HepG2 (cell line): Measurements from ENCODE around the gene UBXN1. TPM values are rescaled to one million over a fixed set of nuclear protein-coding genes. Genes with fewer than 3 reads are reported as not detected.
A peak's percentile ranks its signal among the peaks of the same experiment; 100 is the strongest.

Experiments
- ATAC-seq: fragments of 200-7000 bp; cut with Tn5 transposase; 3 replicates; pipeline ENCODE4 v1.9.1; 2020; ENCODE audit warnings: mild to moderate bottlenecking, moderate library complexity
- BruUV-seq: library from RNA; stranded (reverse); fragments of 400-500 nt; replicated peaks from 2 replicates; lab custom pipeline; 2021; lab: Mats Ljungman, UMichigan
- CTCF ChIA-PET: fragments of 300-600 bp; formaldehyde crosslinking; extraction: SDS; loops from one replicate; lab custom pipeline; 2021; ENCODE audit warnings: low total read pairs, inconsistent platforms, low intra/inter-chr PET ratio; lab: Yijun Ruan, JAX
- POLR2A ChIA-PET: fragments of 350-600 bp; sonication (Branson Sonifier 250); formaldehyde crosslinking; loops from one replicate; lab custom pipeline; 2020; ENCODE audit warnings: antibody characterized with exemption, inconsistent platforms; lab: Yijun Ruan, JAX
- DNase-seq: peaks from one replicate; pipeline ENCODE4 v3.0.0-alpha.2; 2015; ENCODE audit warnings: low spot score
- FAIRE-seq: peaks from 3 replicates; lab custom pipeline; 2011; peaks lifted over from hg19 to GRCh38; lab: Jason Lieb, UNC
- H2AFZ ChIP-seq: one replicate; pipeline ENCODE4 v1.6.1; 2011; ENCODE audit warnings: low read length, inconsistent platforms
- H3K27ac ChIP-seq: fragments of 300-600 bp; 3 replicates; pipeline ENCODE4 v1.8.0; 2011; ENCODE audit warnings: mixed run types, mild to moderate bottlenecking, mixed read lengths, low read length, inconsistent platforms; ENCODE audit not compliant: insufficient read depth; ENCODE audit errors: extremely low read length
- H3K27me3 ChIP-seq, 2 experiments: fragments of 200-600 bp in 1 of 2; 2 replicates in 1 of 2; 3 replicates in 1 of 2; pipeline versions ENCODE4 v1.6.0 to v1.8.0; 2011; ENCODE audit warnings: low read length in 2 of 2, mild to moderate bottlenecking in 2 of 2, moderate library complexity in 2 of 2, inconsistent platforms in 1 of 2; ENCODE audit not compliant: insufficient read depth in 2 of 2, control insufficient read depth in 1 of 2
- H3K36me3 ChIP-seq, 2 experiments: fragments of 200-600 bp in 1 of 2; replicated peaks in 1 of 2; 2 replicates in 1 of 2; 3 replicates in 1 of 2; pipeline versions ENCODE4 v1.5.1 to v1.8.0; 2011; ENCODE audit warnings: low read length in 2 of 2, inconsistent platforms in 1 of 2; ENCODE audit not compliant: insufficient read depth in 2 of 2, control insufficient read depth in 1 of 2
- H3K4me1 ChIP-seq: 2 replicates; pipeline ENCODE4 v1.5.1; 2012; ENCODE audit warnings: low read length, inconsistent platforms; ENCODE audit not compliant: insufficient read depth
- H3K4me2 ChIP-seq: 2 replicates; pipeline ENCODE4 v1.6.0; 2011; ENCODE audit warnings: low read depth, low read length, inconsistent platforms
- H3K4me3 ChIP-seq, 3 experiments: fragments of 200-600 bp in 1 of 3; sonication (generic), shearing (Covaris generic) in 1 of 3; replicated peaks in 1 of 3; 2 replicates each; pipeline ENCODE4 v1.5.1; 2011 to 2016; ENCODE audit warnings: low read length in 3 of 3, inconsistent platforms in 2 of 3, low read depth in 2 of 3, mild to moderate bottlenecking in 2 of 3, control low read depth in 1 of 3, mixed read lengths in 1 of 3; ENCODE audit not compliant: insufficient read depth in 1 of 3
- H3K79me2 ChIP-seq: one replicate; pipeline ENCODE4 v1.6.1; 2011; ENCODE audit warnings: low read length, inconsistent platforms; ENCODE audit not compliant: insufficient read depth
- H3K9ac ChIP-seq: 2 replicates; pipeline ENCODE4 v1.6.0; 2011; ENCODE audit warnings: mild to moderate bottlenecking, low read depth, low read length, inconsistent platforms; ENCODE audit not compliant: insufficient read depth
- H3K9me3 ChIP-seq: 2 replicates; pipeline ENCODE4 v1.5.1; 2012; ENCODE audit warnings: mild to moderate bottlenecking, low read length
- H4K20me1 ChIP-seq: 2 replicates; pipeline ENCODE4 v1.6.0; 2011; ENCODE audit warnings: inconsistent platforms, mild to moderate bottlenecking, low read length, moderate library complexity; ENCODE audit not compliant: insufficient read depth
- AKAP8 ChIP-seq: sonication (generic); formaldehyde crosslinking; IDR thresholded peaks from 2 replicates; pipeline ENCODE4 v1.5.1; 2020; ENCODE audit warnings: mild to moderate bottlenecking, missing genetic modification reagents
- FOXA3 ChIP-seq: IDR thresholded peaks from 2 replicates; pipeline ENCODE4 v1.6.1; 2016; ENCODE audit warnings: missing genetic modification reagents, missing compliant biosample characterization
- KLF13 ChIP-seq: sonication (generic); formaldehyde crosslinking; IDR thresholded peaks from 2 replicates; pipeline ENCODE4 v1.4.0; 2020; ENCODE audit warnings: mild to moderate bottlenecking, missing genetic modification reagents
- MED1 ChIP-seq: sonication (generic); formaldehyde crosslinking; IDR thresholded peaks from 2 replicates; pipeline ENCODE4 v1.4.0; 2020; ENCODE audit warnings: missing genetic modification reagents
- MTA3 ChIP-seq: sonication (generic); formaldehyde crosslinking; IDR thresholded peaks from 2 replicates; pipeline ENCODE4 v1.4.0; 2020; ENCODE audit warnings: missing genetic modification reagents
- NCOA2 ChIP-seq: sonication (generic); formaldehyde crosslinking; IDR thresholded peaks from 2 replicates; pipeline ENCODE4 v1.8.0; 2022; ENCODE audit warnings: inconsistent platforms
- POLR2G ChIP-seq: fragments of 200-400 bp; formaldehyde crosslinking; IDR thresholded peaks from 2 replicates; pipeline ENCODE4 v1.6.1; 2018; ENCODE audit warnings: mild to moderate bottlenecking, low read depth, low read length, moderate library complexity
- PRDM10 ChIP-seq: sonication (generic); formaldehyde crosslinking; IDR thresholded peaks from 2 replicates; pipeline ENCODE4 v1.4.0; 2020; ENCODE audit warnings: low read depth, missing genetic modification reagents
- RBM22 ChIP-seq: fragments of 200-400 bp; formaldehyde crosslinking; optimal IDR thresholded peaks from 2 replicates; pipeline ENCODE3; 2017; ENCODE audit warnings: mild to moderate bottlenecking, low read length, moderate library complexity
- RNF2 ChIP-seq: fragments of 450-650 bp; conservative IDR thresholded peaks from 2 replicates; pipeline ENCODE4 v1.6.1; 2016; ENCODE audit warnings: low read depth
- TCF7L2 ChIP-seq: IDR thresholded peaks from 2 replicates; pipeline ENCODE4 v1.6.1; 2011; ENCODE audit warnings: mild to moderate bottlenecking, low read depth, low read length, moderate library complexity
- TFDP2 ChIP-seq: sonication (generic); formaldehyde crosslinking; IDR thresholded peaks from 2 replicates; pipeline ENCODE4 v1.4.0; 2020; ENCODE audit warnings: missing genetic modification reagents
- ZMAT3 ChIP-seq: sonication (generic); formaldehyde crosslinking; conservative IDR thresholded peaks from 2 replicates; pipeline ENCODE4 v1.7.0; 2021; ENCODE audit warnings: missing genetic modification reagents
- ZNF207 ChIP-seq: fragments of 450-650 bp; IDR thresholded peaks from 2 replicates; pipeline ENCODE4 v1.6.1; 2016; ENCODE audit warnings: antibody characterized with exemption, borderline replicate concordance
- ZNF329 ChIP-seq: sonication (generic); formaldehyde crosslinking; IDR thresholded peaks from 2 replicates; pipeline ENCODE4 v1.9.0; 2021; ENCODE audit warnings: low read depth, mild to moderate bottlenecking, missing genetic modification reagents
- ZNF672 ChIP-seq: sonication (generic); formaldehyde crosslinking; IDR thresholded peaks from 2 replicates; pipeline ENCODE4 v1.8.1; 2022; ENCODE audit warnings: missing genetic modification reagents
- ZNF710 ChIP-seq: sonication (generic); formaldehyde crosslinking; IDR thresholded peaks from 2 replicates; pipeline ENCODE4 v1.5.0; 2020; ENCODE audit warnings: mild to moderate bottlenecking, missing genetic modification reagents, borderline replicate concordance
- ZNF713 ChIP-seq: sonication (generic); formaldehyde crosslinking; IDR thresholded peaks from 2 replicates; pipeline ENCODE4 v1.4.0; 2020; ENCODE audit warnings: mild to moderate bottlenecking, missing genetic modification reagents
- WGBS: methylation state at CpG from one replicate; pipeline ENCODE4 v1.1.6; 2017; ENCODE audit warnings: low lambda C conversion rate; 5-methylcytosine and 5-hydroxymethylcytosine counted together
- in situ Hi-C: cut with HindIII; loops from 2 replicates; pipeline ENCODE4 v1.10.0; 2017; ENCODE audit warnings: low pct_unique_long_range_greater_than_20kb; ENCODE audit not compliant: extremely low pct_ligation_motif_present
- intact Hi-C: fragments of 100-400 bp; cut with micrococcal nuclease; formaldehyde crosslinking; loops from one replicate; pipeline ENCODE4 v1.10.0; 2022; ENCODE audit not compliant: unreplicated experiment
- polyA plus RNA-seq, 8 experiments: library from polyadenylated mRNA; depleted of rRNA in 3 of 8; stranded (reverse) in 7 of 8; unstranded in 1 of 8; fragments of >200 nt; fragmentation: Illumina TruSeq in 4 of 8; extraction: Trizol in 4 of 8; gene quantifications; 2 replicates each; pipeline versions ENCODE4 v1.2.1 to v1.2.3, GENCODE V29; 2011 to 2016; ENCODE audit warnings: low read depth in 4 of 8, missing spikeins in 1 of 8, mixed read lengths in 1 of 8; ENCODE audit not compliant: insufficient read depth in 1 of 8
- total RNA-seq, 5 experiments: library from RNA; depleted of rRNA; stranded (reverse); fragments of >200 nt; fragmentation: Illumina TruSeq; extraction: Trizol; gene quantifications; 2 replicates each; pipeline ENCODE4 v1.2.3, GENCODE V29; 2016; ENCODE audit warnings: low read depth in 1 of 5

UBXN1 gene
- total and polyA plus RNA-seq, 2 of the 13 experiments (the other 11 are each of a cell fraction or from before 2014, with no cell fraction given), result 47.5 to 52.4 TPM

GRCh38 chr11:62707277-62707861 lies 28.5 kb upstream of the UBXN1 start, which contains the start of the genes BSCL2 and GNG3:
Gene BSCL2 (minus strand): TSS chr11:62707424. CDS start chr11:62707195, 229 bp downstream.
Gene GNG3 (plus strand): TSS chr11:62707676. CDS start chr11:62708296, 620 bp downstream.
- no peak within 1 kb of the TSS for H2AFZ ChIP-seq
- no TSS peak for BruUV-seq
- CTCF ChIA-PET, result no interaction called here
- WGBS, result 96% methylated on average over 7 of the region's 10 CpGs
- H3K4me1 ChIP-seq, result peaks cover 18% of the 10 kb centered on the region
- H4K20me1 ChIP-seq, result peaks cover 6% of the 10 kb centered on the region; the same call in 1 of the 2 replicates
- in situ Hi-C loops (loop anchor here (10.0 kb wide), 1 partner anchor 313 kb away; no protein-coding TSS in a partner anchor), intact Hi-C loops (no loop called here)
- POLR2A ChIA-PET, result interaction anchor here (0.9 to 4.3 kb wide), 7 partner anchors 20 to 124 kb away, joined by 3 to 27 read pairs (median 4); partner anchors contain the start of genes HNRNPUL2, INTS5, POLR2G and STX5
- no peaks in the 10 kb centered on the region for H3K79me2 ChIP-seq
- H3K27me3 ChIP-seq, result no peaks in the 10 kb centered on the region
- H3K4me2 ChIP-seq, result peak within 1 kb of the TSS; percentile 99
- FAIRE-seq (no peak), DNase-seq (no peak), ATAC-seq (no peak)
- H3K9ac ChIP-seq, result 0 out of 2 replicates have a peak within 1 kb of the TSS, but pooled peaks have one; percentile 31
- H3K9me3 ChIP-seq, result no peaks in the 10 kb centered on the region
- peak within 1 kb of the TSS in 2 of 3 experiments; percentile 21 to 51; a peak in 3 of 6 replicates for H3K4me3 ChIP-seq
- H3K36me3 ChIP-seq, result peaks cover 9 to 36% of the 10 kb centered on the region in 2 experiments
- H3K27ac ChIP-seq, result peak within 1 kb of the TSS; percentile 49
- TF ChIP-seq RNF2, result no peak
- TF ChIP-seq KLF13 (CRISPR knock-in tag), result no peak
- TF ChIP-seq MED1 (CRISPR knock-in tag), result no peak
- TF ChIP-seq NCOA2 (CRISPR knock-in tag), result no peak
- no peak for TF ChIP-seq MTA3
- peak; percentile 68 for TF ChIP-seq RBM22
- TF ChIP-seq AKAP8 (CRISPR knock-in tag), result peak; percentile 55; the same call in 1 of the 2 replicates
- no peak for TF ChIP-seq TFDP2
- TF ChIP-seq ZNF672 (CRISPR knock-in tag), result no peak
- TF ChIP-seq ZNF207, result no peak
- no peak for TF ChIP-seq ZNF329 (CRISPR knock-in tag)
- TF ChIP-seq ZMAT3, result no peak
- peak; percentile 92 for TF ChIP-seq PRDM10
- TF ChIP-seq POLR2G, result peak; percentile 54; the same call in 1 of the 2 replicates
- no peak for TF ChIP-seq FOXA3 (CRISPR knock-in tag)
- TF ChIP-seq ZNF710 (CRISPR knock-in tag), result no peak
- TF ChIP-seq TCF7L2, result no peak
- no peak for TF ChIP-seq ZNF713
